ENCODE measurements around the gene CT45A5.
"Not testable (repeated sequence)": the region's sequence is repeated elsewhere in the genome, so short reads cannot be mapped to it uniquely, and the experiment has no call there.

CT45A5 gene, protein sequence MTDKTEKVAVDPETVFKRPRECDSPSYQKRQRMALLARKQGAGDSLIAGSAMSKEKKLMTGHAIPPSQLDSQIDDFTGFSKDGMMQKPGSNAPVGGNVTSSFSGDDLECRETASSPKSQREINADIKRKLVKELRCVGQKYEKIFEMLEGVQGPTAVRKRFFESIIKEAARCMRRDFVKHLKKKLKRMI

DNA sequence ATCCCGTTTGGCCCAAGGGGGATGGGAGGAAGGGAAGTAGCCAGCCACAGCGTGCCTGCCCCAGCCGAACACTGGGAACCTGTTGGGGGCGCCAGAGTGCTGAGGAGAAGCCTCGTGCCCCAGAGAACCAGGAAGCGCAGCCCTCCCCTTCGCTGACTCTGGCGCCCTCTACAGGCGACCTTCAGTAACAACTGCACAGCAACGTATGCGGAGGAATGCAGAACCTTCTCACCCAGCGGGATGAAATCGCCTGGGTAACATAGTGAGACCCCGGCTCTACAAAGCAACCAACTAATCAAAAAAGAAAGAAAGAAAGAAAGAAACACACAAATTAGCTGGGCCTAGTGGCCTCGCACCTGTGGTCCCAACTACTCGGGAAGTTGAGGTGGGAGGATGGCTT, at the start of gene CT45A5:
Gene CT45A5, minus strand, starts transcription at position 101 of the 400 bp plus-strand sequence. CDS start 3,774 bp downstream, outside the sequence.
- DNase-seq, result not testable (repeated sequence)

DNA sequence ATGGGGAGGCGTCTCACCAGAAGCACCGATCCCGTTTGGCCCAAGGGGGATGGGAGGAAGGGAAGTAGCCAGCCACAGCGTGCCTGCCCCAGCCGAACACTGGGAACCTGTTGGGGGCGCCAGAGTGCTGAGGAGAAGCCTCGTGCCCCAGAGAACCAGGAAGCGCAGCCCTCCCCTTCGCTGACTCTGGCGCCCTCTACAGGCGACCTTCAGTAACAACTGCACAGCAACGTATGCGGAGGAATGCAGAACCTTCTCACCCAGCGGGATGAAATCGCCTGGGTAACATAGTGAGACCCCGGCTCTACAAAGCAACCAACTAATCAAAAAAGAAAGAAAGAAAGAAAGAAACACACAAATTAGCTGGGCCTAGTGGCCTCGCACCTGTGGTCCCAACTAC, 34.6 kb upstream of the CT45A5 start, which contains the start of gene CT45A2:
Gene CT45A2, minus strand, starts transcription at position 101 of the 400 bp plus-strand sequence. CDS start 3,747 bp downstream, outside the sequence.
- not testable (repeated sequence) for DNase-seq

DNA sequence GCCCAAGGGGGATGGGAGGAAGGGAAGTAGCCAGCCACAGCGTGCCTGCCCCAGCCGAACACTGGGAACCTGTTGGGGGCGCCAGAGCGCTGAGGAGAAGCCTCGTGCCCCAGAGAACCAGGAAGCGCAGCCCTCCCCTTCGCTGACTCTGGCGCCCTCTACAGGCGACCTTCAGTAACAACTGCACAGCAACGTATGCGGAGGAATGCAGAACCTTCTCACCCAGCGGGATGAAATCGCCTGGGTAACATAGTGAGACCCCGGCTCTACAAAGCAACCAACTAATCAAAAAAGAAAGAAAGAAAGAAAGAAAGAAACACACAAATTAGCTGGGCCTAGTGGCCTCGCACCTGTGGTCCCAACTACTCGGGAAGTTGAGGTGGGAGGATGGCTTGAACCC, 17.4 kb upstream of the CT45A5 start, which contains the start of gene CT45A6:
Gene CT45A6, minus strand, starts transcription at position 101 of the 400 bp plus-strand sequence. CDS start 3,794 bp downstream, outside the sequence.
- DNase-seq, result not testable (repeated sequence)

DNA sequence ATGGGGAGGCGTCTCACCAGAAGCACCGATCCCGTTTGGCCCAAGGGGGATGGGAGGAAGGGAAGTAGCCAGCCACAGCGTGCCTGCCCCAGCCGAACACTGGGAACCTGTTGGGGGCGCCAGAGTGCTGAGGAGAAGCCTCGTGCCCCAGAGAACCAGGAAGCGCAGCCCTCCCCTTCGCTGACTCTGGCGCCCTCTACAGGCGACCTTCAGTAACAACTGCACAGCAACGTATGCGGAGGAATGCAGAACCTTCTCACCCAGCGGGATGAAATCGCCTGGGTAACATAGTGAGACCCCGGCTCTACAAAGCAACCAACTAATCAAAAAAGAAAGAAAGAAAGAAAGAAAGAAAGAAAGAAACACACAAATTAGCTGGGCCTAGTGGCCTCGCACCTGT, 17.2 kb downstream of the CT45A5 start, which contains the start of gene CT45A3:
Gene CT45A3, minus strand, starts transcription at position 101 of the 400 bp plus-strand sequence. CDS start 3,747 bp downstream, outside the sequence.
- not testable (repeated sequence) for DNase-seq

DNA sequence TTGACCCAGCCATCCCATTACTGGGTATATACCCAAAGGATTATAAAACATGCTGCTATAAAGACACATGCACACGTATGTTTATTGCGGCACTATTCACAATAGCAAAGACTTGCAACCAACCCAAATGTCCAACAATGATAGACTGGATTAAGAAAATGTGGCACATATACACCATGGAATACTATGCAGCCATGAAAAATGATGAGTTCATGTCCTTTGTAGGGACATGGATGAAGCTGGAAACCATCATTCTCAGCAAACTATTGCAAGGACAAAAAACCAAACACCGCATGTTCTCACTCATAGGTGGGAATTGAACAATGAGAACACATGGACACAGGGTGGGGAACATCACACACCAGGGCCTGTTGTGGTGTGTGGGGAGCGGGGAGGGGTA, 40.6 kb downstream of the CT45A5 start:
- not testable (repeated sequence) for DNase-seq

DNA sequence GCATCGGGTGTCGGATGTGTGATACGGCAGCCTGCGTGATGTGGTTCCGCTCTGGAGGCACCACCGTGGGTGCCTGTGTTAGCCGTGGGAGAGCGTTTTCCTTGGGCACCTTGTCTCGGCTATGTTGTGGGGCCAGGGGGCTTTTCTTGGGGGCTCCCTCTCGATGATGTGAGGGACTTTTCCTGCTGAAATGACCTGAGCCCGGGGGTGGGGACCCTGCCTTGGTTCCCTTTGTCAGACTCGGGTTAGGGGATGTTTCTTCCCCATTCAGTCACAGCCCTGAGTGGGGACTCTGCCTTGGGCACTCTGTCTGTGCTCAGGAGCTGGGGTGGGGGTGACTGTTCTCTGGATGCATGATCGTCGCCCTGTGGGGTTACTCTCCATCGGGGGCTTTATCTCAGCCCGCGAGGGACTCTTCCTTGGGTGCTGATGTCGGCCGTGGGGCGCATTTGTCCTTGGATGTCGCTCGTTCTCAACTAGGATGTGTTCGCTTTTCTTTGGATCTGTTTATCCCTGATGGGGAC, 44.0 kb downstream of the CT45A5 start:
- no peak for DNase-seq

DNA sequence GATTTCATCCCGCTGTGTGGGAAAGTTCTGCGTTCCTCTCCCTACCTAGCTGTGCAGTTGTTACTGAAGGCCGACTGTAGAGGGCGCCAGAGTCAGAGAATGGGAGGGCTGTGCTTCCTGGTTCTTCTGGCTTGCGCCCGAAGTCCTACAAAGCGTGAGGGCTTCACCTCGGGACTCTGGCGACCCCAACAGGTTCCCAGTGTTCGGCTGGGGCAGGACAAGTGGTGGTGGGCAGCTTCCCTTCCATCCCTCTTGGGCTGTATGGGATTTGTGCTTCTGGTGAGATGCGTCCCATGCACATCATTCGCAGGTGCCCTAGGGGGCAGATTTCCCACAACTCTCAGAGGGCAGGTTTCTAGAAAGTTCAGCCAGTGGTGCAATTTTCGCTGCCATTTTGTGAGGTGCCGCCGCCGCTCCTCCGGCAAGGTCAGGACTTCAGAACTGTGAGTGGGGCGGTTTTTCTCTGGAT, 44.6 kb downstream of the CT45A5 start:
- no peak for DNase-seq

DNA sequence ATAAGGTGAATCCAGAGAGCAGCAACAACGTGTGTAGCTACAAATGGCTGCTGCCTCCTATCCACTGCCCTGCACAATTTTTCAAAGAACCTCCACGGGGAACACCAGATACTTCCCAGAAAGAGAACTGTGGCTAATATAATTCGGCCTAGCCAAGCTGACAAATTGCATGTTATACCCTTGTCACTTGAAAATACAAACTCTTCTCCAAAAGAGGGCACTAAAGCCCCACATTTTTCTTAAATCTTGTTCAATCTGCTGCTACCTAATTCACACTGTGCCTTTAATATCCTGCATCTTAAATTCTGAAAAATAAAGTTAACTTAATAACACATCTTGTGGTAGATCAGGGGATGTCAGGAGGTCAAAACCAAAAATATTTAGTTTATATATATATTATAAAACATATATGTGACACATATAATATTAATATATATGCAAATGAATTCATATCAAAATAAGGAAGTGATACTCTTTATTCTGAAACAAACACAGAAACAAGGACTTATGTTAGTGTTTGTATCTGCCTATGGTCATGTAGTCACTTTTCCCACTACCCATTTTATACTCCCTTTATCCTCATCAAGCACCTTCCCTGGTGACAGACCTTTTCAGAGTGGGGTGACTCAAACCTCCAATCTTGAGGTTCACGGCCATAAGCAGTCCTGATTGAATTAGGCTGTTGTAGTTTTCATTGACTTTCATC, 47.8 kb downstream of the CT45A5 start:
- no peak for DNase-seq

DNA sequence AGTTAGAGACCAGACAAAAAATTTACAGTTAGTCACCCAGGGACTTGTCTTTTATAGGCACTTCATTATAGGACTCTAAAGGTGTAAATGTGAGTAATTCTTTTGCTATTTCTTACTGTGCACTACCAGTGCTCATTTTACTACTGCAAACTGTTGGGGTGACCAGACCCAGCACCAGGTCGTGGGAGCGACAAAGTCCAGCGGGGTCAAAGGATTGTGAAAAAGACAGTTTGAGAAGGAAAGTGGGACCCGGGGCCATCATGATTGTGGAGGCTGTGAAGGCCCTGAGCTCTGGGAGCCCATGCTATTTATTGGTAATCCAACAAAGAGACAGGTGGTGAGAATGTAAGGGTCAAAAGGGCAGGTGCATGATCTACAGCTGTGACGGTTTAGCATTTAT, 50.6 kb downstream of the CT45A5 start:
- not testable (repeated sequence) for DNase-seq
